Natural killer cell treated with Interleukin-12 subunit alpha and Interleukin-12 subunit beta and Interleukin-15 and Interleukin-18, amount 100 ng/mL, for 72 hours (primary cell): ENCODE results near the gene GP5. TPM values are rescaled to one million over a fixed set of nuclear protein-coding genes. Genes with fewer than 3 reads are reported as not detected.

Experiments used
- ATAC-seq, 2 donors: fragments of 150-1000 bp; cut with Tn5 transposase in 1 of 2; sonication (Bioruptor Pico), chemical (Tn5 transposase) in 1 of 2; 2 replicates each; pipeline ENCODE4 v1.10.0; 2021
- DNase-seq: peaks from one replicate; pipeline ENCODE4 v3.0.0; 2022; ENCODE audit warnings: low spot score
- H3K27ac Mint-ChIP-seq, 2 donors: 1 replicate in 1 of 2; 2 replicates in 1 of 2; pipeline ENCODE4 v1.8.0; 2022; ENCODE audit warnings: mixed read lengths in 2 of 2, mild to moderate bottlenecking in 1 of 2, moderate library complexity in 1 of 2
- H3K27me3 Mint-ChIP-seq, 2 donors: 1 replicate in 1 of 2; 2 replicates in 1 of 2; pipeline ENCODE4 v1.8.0; 2022; ENCODE audit warnings: mixed read lengths in 2 of 2
- H3K36me3 Mint-ChIP-seq: one replicate; pipeline ENCODE4 v1.8.0; 2022; ENCODE audit warnings: mixed read lengths
- H3K4me1 Mint-ChIP-seq, 2 donors: 1 replicate in 1 of 2; 2 replicates in 1 of 2; pipeline ENCODE4 v1.8.0; 2022; ENCODE audit warnings: low read depth in 2 of 2, mixed read lengths in 2 of 2, mild to moderate bottlenecking in 1 of 2
- H3K4me3 Mint-ChIP-seq: one replicate; pipeline ENCODE4 v1.8.0; 2022; ENCODE audit warnings: mixed read lengths
- H3K9me3 Mint-ChIP-seq: 2 replicates; pipeline ENCODE4 v1.8.0; 2022; ENCODE audit warnings: mixed read lengths
- total RNA-seq, 2 donors: library from RNA; stranded (reverse); gene quantifications; one replicate each; pipeline ENCODE4 v1.2.3, GENCODE V29; 2022

GP5 gene
- total RNA-seq, 2 donors from 2014 or later, result 0.24 TPM; not detected in 1

GRCh38 chr3:194379231-194379630 is 19.8 kb downstream of the GP5 start:
- H3K4me1 Mint-ChIP-seq, result peaks cover 0 to 3% of the 10 kb centered on the region in 2 donors
- H3K9me3 Mint-ChIP-seq, result no peaks in the 10 kb centered on the region
- ATAC-seq (no peak), DNase-seq (no peak)
- peaks cover 7 to 19% of the 10 kb centered on the region in 2 donors for H3K27me3 Mint-ChIP-seq
- no peaks in the 10 kb centered on the region for H3K36me3 Mint-ChIP-seq
- H3K4me3 Mint-ChIP-seq, result no peak overlapping the region
- H3K27ac Mint-ChIP-seq, result no peak overlapping the region

GRCh38 chr3:194377708-194378107 is 21.4 kb downstream of the GP5 start:
- peaks cover 0 to 3% of the 10 kb centered on the region in 2 donors for H3K4me1 Mint-ChIP-seq
- no peak for DNase-seq
- no peak overlapping the region for H3K4me3 Mint-ChIP-seq
- peaks cover 7 to 11% of the 10 kb centered on the region in 2 donors for H3K27me3 Mint-ChIP-seq
- no peaks in the 10 kb centered on the region for H3K9me3 Mint-ChIP-seq
- H3K27ac Mint-ChIP-seq, result no peak overlapping the region
- H3K36me3 Mint-ChIP-seq, result no peaks in the 10 kb centered on the region
- ATAC-seq, result no peak

- H3K9me3 Mint-ChIP-seq, result no peaks in the 10 kb centered on the region
- peaks cover 0 to 3% of the 10 kb centered on the region in 2 donors for H3K4me1 Mint-ChIP-seq
- H3K36me3 Mint-ChIP-seq, result no peaks in the 10 kb centered on the region
- H3K27me3 Mint-ChIP-seq, result peaks cover 7 to 16% of the 10 kb centered on the region in 2 donors
- DNase-seq (no peak), ATAC-seq (no peak)
- no peak overlapping the region for H3K4me3 Mint-ChIP-seq
- H3K27ac Mint-ChIP-seq, result no peak overlapping the region
These were observed 22.9 kb downstream of the GP5 start for GRCh38 chr3:194376241-194376560.

GRCh38 chr3:194375473-194376240 is 23.4 kb downstream of the GP5 start:
- DNase-seq (no peak), ATAC-seq (no peak)
- Mint-ChIP-seq H3K4me3 (no peak overlapping the region), H3K9me3 (no peaks in the 10 kb centered on the region), H3K36me3 (no peaks in the 10 kb centered on the region), H3K27ac (no peak overlapping the region), H3K4me1 (peaks cover 0 to 3% of the 10 kb centered on the region in 2 donors), H3K27me3 (peaks cover 11 to 17% of the 10 kb centered on the region in 2 donors)

GRCh38 chr3:194374935-194375334 is 24.1 kb downstream of the GP5 start:
- Mint-ChIP-seq H3K27ac (no peak overlapping the region), H3K27me3 (peaks cover 18 to 24% of the 10 kb centered on the region in 2 donors)

GRCh38 chr3:194373899-194374298 is 25.2 kb downstream of the GP5 start:
- Mint-ChIP-seq H3K9me3 (no peaks in the 10 kb centered on the region), H3K27ac (no peak overlapping the region), H3K27me3 (peaks cover 25 to 30% of the 10 kb centered on the region in 2 donors), H3K4me1 (peaks cover 0 to 3% of the 10 kb centered on the region in 2 donors), H3K36me3 (no peaks in the 10 kb centered on the region), H3K4me3 (no peak overlapping the region)
- DNase-seq (no peak), ATAC-seq (no peak)

More at GRCh38 chr3:194374935-194375334, 24.1 kb downstream of the GP5 start:
- DNase-seq (no peak), ATAC-seq (no peak)
- Mint-ChIP-seq H3K9me3 (no peaks in the 10 kb centered on the region), H3K4me1 (peaks cover 0 to 3% of the 10 kb centered on the region in 2 donors), H3K36me3 (no peaks in the 10 kb centered on the region), H3K4me3 (no peak overlapping the region)

GRCh38 chr3:194373028-194373427 is 26.0 kb downstream of the GP5 start:
- Mint-ChIP-seq H3K36me3 (no peaks in the 10 kb centered on the region), H3K9me3 (no peaks in the 10 kb centered on the region), H3K4me3 (no peak overlapping the region), H3K27ac (no peak overlapping the region), H3K27me3 (peaks cover 34 to 36% of the 10 kb centered on the region in 2 donors), H3K4me1 (peaks cover 0 to 3% of the 10 kb centered on the region in 2 donors)
- DNase-seq (no peak), ATAC-seq (no peak)

- Mint-ChIP-seq H3K27me3 (peaks cover 37 to 41% of the 10 kb centered on the region in 2 donors), H3K9me3 (no peaks in the 10 kb centered on the region), H3K27ac (no peak overlapping the region), H3K36me3 (no peaks in the 10 kb centered on the region), H3K4me3 (no peak overlapping the region), H3K4me1 (peaks cover 0 to 3% of the 10 kb centered on the region in 2 donors)
- DNase-seq (no peak), ATAC-seq (no peak)
These were observed 28.3 kb downstream of the GP5 start for GRCh38 chr3:194370753-194371152.

- no peaks in the 10 kb centered on the region for H3K36me3 Mint-ChIP-seq
- H3K27ac Mint-ChIP-seq, result no peak within 1 kb of the TSS
- H3K4me1 Mint-ChIP-seq, result no peaks in the 10 kb centered on the region
- ATAC-seq (peak in 1 of 2 donors; percentile 19), DNase-seq (no peak)
- H3K4me3 Mint-ChIP-seq, result no peak within 1 kb of the TSS
- H3K9me3 Mint-ChIP-seq, result no peaks in the 10 kb centered on the region
- H3K27me3 Mint-ChIP-seq, result peaks cover 32 to 34% of the 10 kb centered on the region in 2 donors
These were observed 29.4 kb downstream of the GP5 start, which contains the start of gene LRRC15 for GRCh38 chr3:194369522-194370279. Gene LRRC15 (minus strand): TSS chr3:194369743. CDS start chr3:194361043, 8,700 bp downstream.

- ATAC-seq (no peak), DNase-seq (no peak)
- peaks cover 32 to 34% of the 10 kb centered on the region in 2 donors for H3K27me3 Mint-ChIP-seq
- no peak overlapping the region for H3K27ac Mint-ChIP-seq
- no peaks in the 10 kb centered on the region for H3K4me1 Mint-ChIP-seq
- no peaks in the 10 kb centered on the region for H3K36me3 Mint-ChIP-seq
- H3K4me3 Mint-ChIP-seq, result no peak overlapping the region
- H3K9me3 Mint-ChIP-seq, result no peaks in the 10 kb centered on the region
These were observed 30.1 kb downstream of the GP5 start for GRCh38 chr3:194368918-194369317.

GRCh38 chr3:194367992-194368841 is 30.8 kb downstream of the GP5 start:
- ATAC-seq (no peak), DNase-seq (no peak)
- Mint-ChIP-seq H3K4me1 (no peaks in the 10 kb centered on the region), H3K36me3 (no peaks in the 10 kb centered on the region), H3K27ac (no peak overlapping the region), H3K27me3 (peaks cover 32 to 34% of the 10 kb centered on the region in 2 donors), H3K9me3 (no peaks in the 10 kb centered on the region), H3K4me3 (no peak overlapping the region)

- Mint-ChIP-seq H3K4me3 (no peak overlapping the region), H3K27ac (no peak overlapping the region), H3K9me3 (no peaks in the 10 kb centered on the region), H3K4me1 (no peaks in the 10 kb centered on the region), H3K36me3 (no peaks in the 10 kb centered on the region), H3K27me3 (peaks cover 28 to 34% of the 10 kb centered on the region in 2 donors)
- no peak for ATAC-seq
- no peak for DNase-seq
These were observed 33.0 kb downstream of the GP5 start for GRCh38 chr3:194365978-194366490.

- H3K9me3 Mint-ChIP-seq, result no peaks in the 10 kb centered on the region
- DNase-seq (no peak), ATAC-seq (no peak)
- H3K27me3 Mint-ChIP-seq, result peaks cover 25 to 29% of the 10 kb centered on the region in 2 donors
- H3K4me3 Mint-ChIP-seq, result no peak overlapping the region
- H3K4me1 Mint-ChIP-seq, result no peaks in the 10 kb centered on the region
- no peaks in the 10 kb centered on the region for H3K36me3 Mint-ChIP-seq
- H3K27ac Mint-ChIP-seq, result no peak overlapping the region
These were observed 33.5 kb downstream of the GP5 start for GRCh38 chr3:194365526-194365925.
